IPS DF 6.9 (cell line): ENCODE measurements around the gene BARD1.

Experiments
- DNase-seq: peaks from one replicate; pipeline ENCODE4 v3.0.0-alpha.2; 2013; ENCODE audit warnings: low read depth, low spot score
- H3K27ac ChIP-seq: one replicate; pipeline ENCODE4 v1.5.1; 2013; ENCODE audit warnings: low read length, control low read depth
- H3K27me3 ChIP-seq: 2 replicates; pipeline ENCODE4 v1.6.1; 2013; ENCODE audit warnings: mild to moderate bottlenecking, low read length; ENCODE audit not compliant: control insufficient read depth, insufficient read depth
- H3K36me3 ChIP-seq: 2 replicates; pipeline ENCODE4 v1.6.1; 2013; ENCODE audit warnings: low read length; ENCODE audit not compliant: control insufficient read depth, insufficient read depth
- H3K4me1 ChIP-seq: 2 replicates; pipeline ENCODE4 v1.6.1; 2013; ENCODE audit warnings: low read length; ENCODE audit not compliant: control insufficient read depth, insufficient read depth
- H3K4me3 ChIP-seq: 2 replicates; pipeline ENCODE4 v1.5.1; 2013; ENCODE audit warnings: mild to moderate bottlenecking, low read length
- H3K9me3 ChIP-seq: 2 replicates; pipeline ENCODE4 v1.6.1; 2013; ENCODE audit warnings: low read length, inconsistent platforms; ENCODE audit not compliant: control insufficient read depth, insufficient read depth
- WGBS: extraction: QIAGEN DNeasy Blood & Tissue Kit; methylation state at CpG from one replicate; pipeline ENCODE4 v1.1.7; 2013; ENCODE audit warnings: mixed read lengths, missing lambda C conversion rate; ENCODE audit not compliant: insufficient read length, insufficient coverage; 5-methylcytosine and 5-hydroxymethylcytosine counted together

Gene BARD1

DNA sequence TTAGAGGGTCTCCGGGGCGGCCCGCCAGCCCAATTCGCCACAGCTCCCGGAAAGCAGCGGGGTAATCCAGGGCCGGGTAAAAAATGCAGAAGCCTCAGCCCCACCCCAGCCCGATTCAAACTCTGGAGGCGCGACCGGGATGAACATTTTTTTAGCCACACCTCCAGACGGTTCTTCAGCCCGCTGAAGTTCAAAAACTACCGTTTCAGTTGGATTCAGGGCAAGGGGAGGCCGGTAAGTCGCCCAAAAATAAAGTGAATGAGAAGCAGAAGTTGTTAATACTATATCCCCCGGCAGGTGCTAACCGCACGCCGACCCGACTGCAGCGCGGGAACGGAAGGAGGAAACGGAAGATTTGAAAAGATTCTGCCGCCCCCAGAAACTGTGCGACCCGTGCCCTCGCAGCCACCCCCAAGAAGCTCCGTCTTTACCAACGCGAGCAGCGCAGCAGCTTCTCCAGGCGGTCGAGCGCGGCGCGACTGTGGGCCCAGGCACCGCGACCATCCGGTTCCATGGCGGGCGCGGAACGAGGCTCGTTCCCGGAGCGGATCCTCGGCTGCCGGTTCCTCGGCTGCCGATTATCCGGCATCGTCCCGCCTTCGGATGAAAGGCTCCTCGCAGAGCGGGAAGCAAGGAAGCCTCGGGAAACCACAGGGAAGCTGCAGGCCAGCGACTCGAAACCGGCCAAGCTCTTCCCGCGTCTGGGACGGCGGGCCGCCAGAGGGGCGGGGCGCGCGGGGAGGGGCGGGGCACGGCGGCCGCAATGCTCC lies at the start of gene BARD1:
Gene BARD1, minus strand, starts transcription at position 703 of the 770 bp plus-strand sequence. Its CDS starts 114 bp downstream, at position 589.
- H3K36me3 ChIP-seq: no peaks in the 10 kb centered on the region
- H3K9me3 ChIP-seq: no peaks in the 10 kb centered on the region
- no CpG with 5 or more reads among the region's 76 CpGs for WGBS
- DNase-seq: no peak
- H3K27me3 ChIP-seq: no peaks in the 10 kb centered on the region
- H3K4me1 ChIP-seq: peaks cover 5% of the 10 kb centered on the region; the same call in 1 of the 2 replicates
- H3K27ac ChIP-seq: no peak within 1 kb of the TSS
- peak within 1 kb of the TSS; percentile 96 for H3K4me3 ChIP-seq

DNA sequence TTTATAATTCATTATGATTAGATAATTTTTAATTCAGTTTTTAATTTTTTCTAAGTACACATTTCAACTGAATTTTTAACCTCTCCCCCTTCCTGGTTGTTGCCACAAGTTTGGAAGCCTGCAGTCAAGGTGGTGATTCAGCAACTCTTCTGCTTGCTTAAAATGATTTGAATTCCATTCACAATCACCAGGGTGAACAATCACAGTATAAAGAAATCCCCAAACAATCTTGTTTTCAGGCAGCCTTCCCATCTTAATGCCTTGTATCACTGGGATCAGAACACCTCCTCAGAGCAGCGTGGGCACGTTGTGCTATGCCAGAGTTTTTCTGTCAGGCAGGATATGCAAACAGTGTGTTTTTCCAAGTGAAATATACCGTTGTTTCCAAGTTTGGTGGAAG lies 46.7 kb upstream of the BARD1 start:
- WGBS: 100% methylated on average over 1 of the region's 3 CpGs
- H3K4me1 ChIP-seq: no peaks in the 10 kb centered on the region
- no peaks in the 10 kb centered on the region for H3K36me3 ChIP-seq
- H3K4me3 ChIP-seq: no peak overlapping the region
- no peaks in the 10 kb centered on the region for H3K27me3 ChIP-seq
- no peaks in the 10 kb centered on the region for H3K9me3 ChIP-seq
- DNase-seq: no peak
- H3K27ac ChIP-seq: no peak overlapping the region

- H3K4me1 ChIP-seq: no peaks in the 10 kb centered on the region
- H3K27me3 ChIP-seq: no peaks in the 10 kb centered on the region
- DNase-seq: no peak
- no peak overlapping the region for H3K4me3 ChIP-seq
- H3K27ac ChIP-seq: no peak overlapping the region
- H3K36me3 ChIP-seq: no peaks in the 10 kb centered on the region
- no CpG with 5 or more reads among the region's 2 CpGs for WGBS
- H3K9me3 ChIP-seq: no peaks in the 10 kb centered on the region
Observed at GRCh38 chr2:214853906-214854305, 44.4 kb upstream of the BARD1 start.

DNA sequence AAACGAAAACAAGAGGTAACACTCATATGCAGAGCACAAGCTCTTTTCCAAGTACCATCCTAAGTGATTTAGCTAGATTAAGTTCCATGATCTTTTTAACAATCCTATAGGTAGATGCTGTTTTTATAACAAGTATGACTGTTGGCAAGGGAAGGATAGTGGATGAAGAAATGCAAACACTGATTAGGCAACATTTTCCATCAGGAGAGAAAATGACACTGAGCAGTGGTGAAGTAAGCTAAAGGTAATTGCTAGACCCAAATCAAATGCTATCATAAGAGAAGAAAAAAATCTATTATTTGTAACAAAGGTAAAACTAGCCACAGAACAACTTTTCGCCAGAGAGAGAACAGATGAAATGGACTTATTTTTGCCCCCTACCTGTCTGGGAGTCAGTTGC lies 34.3 kb upstream of the BARD1 start:
- Histone ChIP-seq H3K36me3 (peaks cover 2% of the 10 kb centered on the region; the same call in 1 of the 2 replicates), H3K4me3 (no peak overlapping the region), H3K4me1 (no peaks in the 10 kb centered on the region), H3K27me3 (no peaks in the 10 kb centered on the region), H3K27ac (no peak overlapping the region), H3K9me3 (no peaks in the 10 kb centered on the region)
- DNase-seq: no peak
- no CpG with 5 or more reads among the region's 2 CpGs for WGBS

DNA sequence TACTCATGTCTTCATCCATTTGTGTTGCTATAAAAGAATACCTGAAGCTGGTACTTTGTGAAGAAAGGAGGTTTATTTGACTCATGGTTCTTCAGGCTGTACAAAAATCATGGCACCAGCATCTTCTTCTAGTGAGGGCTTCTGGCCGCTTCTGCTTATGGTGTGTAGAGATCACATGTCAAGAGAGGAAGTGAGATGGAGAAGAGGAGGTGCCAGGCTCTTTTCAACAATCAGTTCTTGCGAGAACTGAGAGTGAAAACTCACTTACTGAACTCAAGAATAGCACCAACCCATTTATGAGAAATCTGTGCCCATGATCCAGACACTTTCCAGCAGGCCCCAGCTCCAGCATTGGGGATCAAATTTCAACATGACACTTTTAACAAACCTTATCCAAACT lies 30.0 kb upstream of the BARD1 start:
- Histone ChIP-seq H3K27ac (no peak overlapping the region), H3K9me3 (no peaks in the 10 kb centered on the region), H3K4me3 (no peak overlapping the region), H3K4me1 (no peaks in the 10 kb centered on the region), H3K27me3 (no peaks in the 10 kb centered on the region), H3K36me3 (peaks cover 2% of the 10 kb centered on the region; the same call in 1 of the 2 replicates)
- DNase-seq: no peak
- WGBS: no CpG with 5 or more reads among the region's 2 CpGs

GRCh38 chr2:214837466-214837865 lies 28.0 kb upstream of the BARD1 start:
- no peaks in the 10 kb centered on the region for H3K27me3 ChIP-seq
- DNase-seq: peak; percentile 41
- H3K9me3 ChIP-seq: no peaks in the 10 kb centered on the region
- peaks cover 2% of the 10 kb centered on the region; the same call in 1 of the 2 replicates for H3K36me3 ChIP-seq
- H3K4me3 ChIP-seq: no peak overlapping the region
- H3K27ac ChIP-seq: no peak overlapping the region
- no peaks in the 10 kb centered on the region for H3K4me1 ChIP-seq

GRCh38 chr2:214836568-214836967 lies 27.1 kb upstream of the BARD1 start:
- H3K27ac ChIP-seq: no peak overlapping the region

DNA sequence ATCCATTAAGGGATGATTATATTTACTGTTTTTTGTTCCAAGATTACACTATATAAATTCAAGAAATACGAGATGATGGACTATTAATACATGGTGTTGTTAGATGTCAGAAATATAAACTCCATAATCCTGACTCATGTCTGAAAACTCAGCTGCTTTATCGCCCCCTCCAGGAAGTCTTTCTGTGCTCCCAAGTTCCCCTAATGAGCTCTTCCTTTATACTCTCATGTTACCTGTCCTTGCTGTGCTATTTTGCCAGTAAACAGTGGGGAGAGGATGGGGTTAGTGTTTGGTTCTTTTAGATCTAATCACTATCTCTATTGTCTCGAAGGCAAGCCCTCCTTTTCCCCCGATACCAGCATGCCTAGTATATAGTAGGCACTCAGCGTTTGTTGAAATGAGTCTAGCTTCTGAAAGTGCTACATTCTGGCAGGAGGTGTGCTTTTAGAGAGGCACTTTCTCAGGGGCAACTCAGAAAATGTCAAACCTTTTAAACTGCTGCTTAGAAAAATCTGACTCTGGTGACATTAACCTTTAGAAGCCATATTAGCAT lies 21.4 kb upstream of the BARD1 start:
- Histone ChIP-seq H3K27me3 (no peaks in the 10 kb centered on the region), H3K36me3 (no peaks in the 10 kb centered on the region), H3K4me3 (no peak overlapping the region), H3K27ac (no peak overlapping the region), H3K9me3 (no peaks in the 10 kb centered on the region), H3K4me1 (0 out of 2 replicates have a peak, but pooled peaks cover 1% of the 10 kb centered on the region)
- no CpG with 5 or more reads among the region's 5 CpGs for WGBS
- DNase-seq: no peak

More at GRCh38 chr2:214836568-214836967, 27.1 kb upstream of the BARD1 start:
- no peaks in the 10 kb centered on the region for H3K4me1 ChIP-seq
- no peak overlapping the region for H3K4me3 ChIP-seq
- no peaks in the 10 kb centered on the region for H3K27me3 ChIP-seq
- peaks cover 2% of the 10 kb centered on the region; the same call in 1 of the 2 replicates for H3K36me3 ChIP-seq
- DNase-seq: no peak
- H3K9me3 ChIP-seq: no peaks in the 10 kb centered on the region

DNA sequence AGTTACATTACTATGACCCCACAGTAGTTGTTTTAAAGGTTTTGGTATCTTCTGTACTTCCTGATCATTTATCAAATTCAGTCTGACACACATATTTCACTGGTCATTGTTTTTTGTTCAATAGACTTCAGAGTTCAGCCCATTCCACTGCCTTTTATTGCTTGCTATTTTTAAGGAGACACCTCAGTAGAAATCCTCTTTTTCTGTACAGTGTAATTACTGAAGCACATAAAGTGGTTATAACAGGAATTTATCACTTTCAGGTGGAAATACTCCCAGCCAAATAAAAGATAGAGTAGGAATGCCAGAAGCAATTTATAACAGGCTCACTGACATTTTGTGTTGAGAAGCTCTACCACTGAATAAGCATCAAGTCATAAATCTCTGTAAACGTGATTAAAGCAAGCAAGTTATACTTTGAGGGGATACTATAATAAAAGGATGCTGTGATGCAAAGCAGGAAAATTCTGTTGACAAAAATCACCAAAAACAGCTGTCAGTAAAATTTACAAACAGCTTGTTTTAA lies 6.6 kb upstream of the BARD1 start:
- H3K27ac ChIP-seq: no peak overlapping the region
- H3K4me1 ChIP-seq: peaks cover 3% of the 10 kb centered on the region; the same call in 1 of the 2 replicates
- DNase-seq: no peak
- no peaks in the 10 kb centered on the region for H3K27me3 ChIP-seq
- H3K9me3 ChIP-seq: no peaks in the 10 kb centered on the region
- no CpG with 5 or more reads among the region's 1 CpG for whole genome bisulfite sequencing
- H3K4me3 ChIP-seq: no peak overlapping the region
- H3K36me3 ChIP-seq: no peaks in the 10 kb centered on the region

- H3K27me3 ChIP-seq: no peaks in the 10 kb centered on the region
- no CpG with 5 or more reads among the region's 14 CpGs for WGBS
- H3K4me3 ChIP-seq: peak overlapping the region; percentile 4; the same call in 1 of the 2 replicates
- DNase-seq: no peak
- H3K36me3 ChIP-seq: no peaks in the 10 kb centered on the region
- H3K4me1 ChIP-seq: peaks cover 5% of the 10 kb centered on the region; the same call in 1 of the 2 replicates
- no peak overlapping the region for H3K27ac ChIP-seq
- no peaks in the 10 kb centered on the region for H3K9me3 ChIP-seq
Observed at GRCh38 chr2:214810671-214811070, 1.2 kb upstream of the BARD1 start.
